Neutrophil (primary cell): ENCODE results near the gene RNASEH1.
A peak's percentile ranks its signal among the peaks of the same experiment; 100 is the strongest.

Experiments
- H3K27ac ChIP-seq: fragments of 200-600 bp; sonication (generic); 2 replicates; pipeline ENCODE4 v1.5.1; 2016; ENCODE audit warnings: mild to moderate bottlenecking, moderate library complexity
- H3K27me3 ChIP-seq: fragments of 200-600 bp; sonication (generic); 2 replicates; pipeline ENCODE4 v1.6.0; 2016; ENCODE audit warnings: mild to moderate bottlenecking
- H3K36me3 ChIP-seq: fragments of 200-600 bp; sonication (generic); 2 replicates; pipeline ENCODE4 v1.5.1; 2017
- H3K4me1 ChIP-seq, 2 experiments: fragments of 200-600 bp in 1 of 2; sonication (generic) in 1 of 2; 1 replicate in 1 of 2; 2 replicates in 1 of 2; pipeline versions ENCODE4 v1.5.1 to v1.6.1; 2013 to 2016; ENCODE audit warnings: low read depth in 1 of 2, low read length in 1 of 2, mild to moderate bottlenecking in 1 of 2, moderate library complexity in 1 of 2; ENCODE audit not compliant: control insufficient read depth in 1 of 2, insufficient read depth in 1 of 2
- H3K4me3 ChIP-seq, 2 experiments: fragments of 200-600 bp in 1 of 2; sonication (generic) in 1 of 2; 1 replicate in 1 of 2; 2 replicates in 1 of 2; pipeline ENCODE4 v1.5.1; 2013 to 2016; ENCODE audit warnings: low read depth in 1 of 2, low read length in 1 of 2, mild to moderate bottlenecking in 1 of 2, moderate library complexity in 1 of 2
- H3K9me3 ChIP-seq: fragments of 200-600 bp; sonication (generic); 2 replicates; pipeline ENCODE4 v1.5.1; 2016
- CTCF ChIP-seq: fragments of 200-600 bp; sonication (generic); IDR thresholded peaks from 2 replicates; pipeline ENCODE4 v1.5.1; 2016; ENCODE audit warnings: antibody characterized with exemption

Gene RNASEH1

DNA sequence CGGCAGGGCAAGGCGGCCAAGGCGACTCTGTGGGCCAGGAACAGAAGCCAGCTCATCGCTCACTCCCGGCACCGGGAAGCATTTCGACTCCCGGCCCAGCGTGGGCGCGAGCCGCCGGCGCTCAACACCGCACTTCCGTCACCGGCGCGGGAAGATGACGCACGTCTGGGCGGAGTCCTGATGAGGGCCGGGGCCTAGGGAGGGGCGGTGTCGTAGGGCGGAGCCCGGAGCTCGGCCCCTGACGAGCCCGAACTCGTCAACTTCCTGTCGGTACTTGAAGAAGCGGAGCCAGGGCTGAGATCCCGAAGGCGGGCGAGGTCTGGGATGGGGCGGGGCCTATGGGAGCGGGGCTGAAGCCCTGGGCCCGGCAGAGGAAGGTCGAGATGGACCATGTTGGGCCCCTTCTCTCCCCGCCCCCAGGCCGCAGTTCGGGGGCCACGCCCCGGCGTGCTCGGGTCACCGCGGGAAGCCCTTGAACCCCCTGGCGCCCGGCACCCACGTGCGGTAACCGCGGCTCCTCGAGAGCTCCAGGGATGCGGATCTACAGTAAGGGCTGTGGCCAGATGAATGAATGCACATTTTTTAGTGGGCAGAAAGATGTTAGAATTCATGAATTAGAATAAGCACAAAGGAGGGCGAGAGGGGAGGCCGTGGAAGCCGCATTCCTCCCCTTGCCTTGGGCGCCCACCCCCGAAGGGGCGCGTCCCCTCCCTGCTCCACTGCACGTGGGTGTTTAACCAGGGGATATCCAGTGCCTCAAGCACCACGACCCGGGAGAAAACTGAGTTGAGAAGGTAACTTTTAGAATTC lies at the start of gene RNASEH1:
Gene RNASEH1 (minus strand): TSS at position 129 of the 810 bp plus-strand sequence. CDS start 73 bp downstream, at position 56.
- Histone ChIP-seq H3K27me3 (no peaks in the 10 kb centered on the region), H3K36me3 (peaks cover 20% of the 10 kb centered on the region), H3K4me1 (peaks cover 14 to 15% of the 10 kb centered on the region in 2 experiments), H3K27ac (peak within 1 kb of the TSS; percentile 85), H3K9me3 (no peaks in the 10 kb centered on the region), H3K4me3 (peak within 1 kb of the TSS; percentile 92 to 93)
- TF ChIP-seq CTCF = peak; percentile 37

- H3K4me1 ChIP-seq = no peaks in the 10 kb centered on the region
- no peaks in the 10 kb centered on the region for H3K9me3 ChIP-seq
- no peaks in the 10 kb centered on the region for H3K27me3 ChIP-seq
- no peak for TF ChIP-seq CTCF
- no peak overlapping the region for H3K4me3 ChIP-seq
- H3K36me3 ChIP-seq = no peaks in the 10 kb centered on the region
- no peak overlapping the region for H3K27ac ChIP-seq
Measured at GRCh38 chr2:3606370-3607201, 48.5 kb upstream of the RNASEH1 start.

DNA sequence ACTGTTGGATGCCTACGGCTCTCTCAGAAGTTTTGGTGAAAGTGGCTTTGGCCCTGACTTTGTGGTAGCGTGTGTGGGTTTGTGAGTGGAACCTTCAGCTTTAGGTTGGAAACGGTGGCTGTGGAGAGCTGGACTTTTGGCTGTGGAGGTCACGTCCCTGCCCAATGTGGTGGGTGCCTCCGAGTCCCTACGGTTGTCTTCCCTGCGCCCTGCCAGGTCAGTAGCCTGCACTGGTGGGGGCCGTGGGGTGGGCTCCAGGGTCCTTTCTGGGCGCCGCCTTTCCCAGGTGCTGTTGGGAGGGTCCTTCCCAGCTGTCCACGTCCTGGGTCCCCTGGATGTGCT lies 47.9 kb upstream of the RNASEH1 start:
- no peak for TF ChIP-seq CTCF
- Histone ChIP-seq H3K27ac (no peak overlapping the region), H3K27me3 (no peaks in the 10 kb centered on the region), H3K36me3 (no peaks in the 10 kb centered on the region), H3K4me1 (no peaks in the 10 kb centered on the region), H3K9me3 (no peaks in the 10 kb centered on the region), H3K4me3 (no peak overlapping the region)

- H3K27me3 ChIP-seq = no peaks in the 10 kb centered on the region
- no peak overlapping the region for H3K27ac ChIP-seq
- no peaks in the 10 kb centered on the region for H3K9me3 ChIP-seq
- no peak overlapping the region for H3K4me3 ChIP-seq
- H3K4me1 ChIP-seq = no peaks in the 10 kb centered on the region
- TF ChIP-seq CTCF = no peak
- no peaks in the 10 kb centered on the region for H3K36me3 ChIP-seq
Measured at GRCh38 chr2:3604991-3605961, 47.1 kb upstream of the RNASEH1 start.

DNA sequence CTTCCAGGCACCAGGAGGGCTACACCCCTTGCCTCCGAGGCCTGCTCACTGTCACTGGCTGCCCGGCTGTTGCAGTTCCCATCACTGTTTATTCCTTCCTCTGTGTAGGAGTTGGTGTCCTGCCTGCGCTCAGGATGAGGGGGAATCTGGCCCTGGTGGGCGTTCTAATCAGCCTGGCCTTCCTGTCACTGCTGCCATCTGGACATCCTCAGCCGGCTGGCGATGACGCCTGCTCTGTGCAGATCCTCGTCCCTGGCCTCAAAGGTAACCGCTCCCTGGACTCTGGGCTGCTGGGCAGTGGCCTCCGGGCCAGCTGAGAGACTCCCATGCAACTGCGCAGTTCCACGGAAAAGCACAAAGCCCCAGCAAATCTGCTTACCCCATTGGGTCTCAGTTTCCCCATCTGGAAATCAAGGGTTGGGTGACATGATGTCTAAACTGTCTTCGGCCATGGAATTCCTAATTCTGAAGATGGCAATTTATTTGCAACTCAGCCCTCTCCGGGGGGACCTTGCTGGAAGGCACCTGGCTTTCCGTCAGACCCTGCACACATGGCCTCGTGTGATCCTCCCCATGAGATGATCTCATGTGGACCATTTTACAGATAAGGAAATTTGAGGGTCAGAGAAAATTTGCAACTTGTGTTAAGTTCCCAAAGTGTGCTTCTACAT lies 46.2 kb upstream of the RNASEH1 start:
- Histone ChIP-seq H3K36me3 (no peaks in the 10 kb centered on the region), H3K4me1 (no peaks in the 10 kb centered on the region), H3K9me3 (no peaks in the 10 kb centered on the region), H3K4me3 (no peak overlapping the region), H3K27me3 (no peaks in the 10 kb centered on the region), H3K27ac (no peak overlapping the region)
- TF ChIP-seq CTCF = no peak
